GM18511 (cell line): ENCODE measurements around the gene CRAT.

Experiments used
- ATAC-seq: cut with Tn5 transposase; IDR thresholded peaks from one replicate; pipeline ENCODE4 v1.9.1; 2021; ENCODE audit warnings: mild to moderate bottlenecking, moderate library complexity; ENCODE audit not compliant: unreplicated experiment

Gene CRAT

DNA sequence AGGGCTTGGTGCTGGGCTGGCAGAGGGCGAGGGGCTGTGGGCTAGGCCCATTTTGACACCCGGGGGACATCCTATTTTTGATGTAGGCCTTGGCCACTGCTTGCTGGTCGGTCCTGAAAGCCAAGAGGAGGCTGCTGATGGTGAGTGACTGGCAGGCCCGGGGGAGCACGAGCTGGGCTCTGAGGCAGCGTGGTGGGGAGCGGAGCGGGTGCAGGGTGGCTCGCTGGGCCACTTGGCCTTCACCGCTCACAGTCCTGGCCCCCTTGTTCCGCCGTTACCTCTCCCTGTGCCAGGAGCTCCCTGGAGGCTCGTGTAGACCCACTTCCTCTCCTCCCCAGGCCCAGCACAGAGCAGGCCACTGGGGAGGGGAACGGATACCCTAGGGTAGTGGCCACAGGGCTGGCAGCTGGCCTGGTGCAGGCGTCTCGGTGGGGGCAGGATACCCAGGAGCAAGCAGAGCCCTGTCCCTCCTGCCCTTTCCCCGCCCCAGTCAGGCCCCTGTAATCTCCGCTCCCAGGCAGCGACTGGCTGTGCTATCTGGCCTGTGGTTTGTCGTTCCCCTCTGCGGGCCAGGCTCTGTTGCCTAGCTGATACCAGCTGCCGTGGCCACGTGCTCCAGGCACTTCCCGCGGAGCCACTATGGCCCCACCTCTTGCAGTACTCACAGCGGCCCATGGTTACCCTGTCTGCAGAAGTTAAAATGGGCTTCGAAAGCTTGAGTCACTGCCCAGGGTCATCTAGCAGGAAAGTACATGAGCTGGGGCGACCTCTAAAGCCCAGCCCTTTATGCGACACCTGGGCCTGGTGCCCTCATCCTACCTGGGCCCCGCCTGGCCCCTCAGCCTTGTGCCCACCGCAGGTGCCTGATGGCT is 41.4 kb downstream of the CRAT start:
- ATAC-seq, result peak; percentile 68

DNA sequence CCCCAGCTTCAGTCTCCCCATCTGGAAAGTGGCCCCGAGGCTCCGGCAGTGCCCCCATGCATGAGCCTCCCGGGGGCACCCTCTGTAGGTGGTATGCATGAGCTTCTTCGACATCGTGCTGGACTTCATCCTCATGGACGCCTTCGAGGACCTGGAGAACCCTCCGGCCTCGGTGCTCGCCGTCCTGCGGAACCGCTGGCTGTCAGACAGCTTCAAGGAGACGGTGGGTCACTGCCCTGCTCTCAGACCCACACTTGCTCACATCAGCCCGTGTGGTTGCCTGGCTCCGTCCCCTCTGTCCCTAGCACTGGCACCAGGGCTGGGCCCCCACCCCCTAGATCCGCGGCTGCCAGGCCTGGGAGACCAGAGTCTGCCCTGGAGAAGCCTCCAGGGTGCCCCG is 42.5 kb downstream of the CRAT start:
- ATAC-seq, result no peak

DNA sequence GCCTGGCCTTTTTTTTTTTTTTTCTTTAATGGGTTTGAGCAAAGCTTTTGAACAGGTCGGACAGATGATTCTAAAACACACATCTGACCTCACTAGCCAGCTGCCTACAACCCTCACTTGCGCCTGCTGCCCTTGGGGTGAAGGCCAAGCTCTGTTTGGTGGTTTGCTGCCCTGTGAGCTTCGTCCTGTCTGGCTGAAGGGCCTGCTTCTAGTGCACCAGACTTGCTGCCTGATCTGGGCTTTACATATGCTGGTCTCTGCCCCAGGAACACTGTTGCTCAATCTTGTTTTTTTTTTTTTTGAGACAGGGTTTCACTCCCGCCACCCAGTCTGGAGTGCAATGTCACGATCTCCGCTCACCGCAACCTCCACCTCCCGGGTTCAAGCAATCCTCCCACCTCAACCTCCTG is 46.1 kb downstream of the CRAT start:
- ATAC-seq, result no peak

DNA sequence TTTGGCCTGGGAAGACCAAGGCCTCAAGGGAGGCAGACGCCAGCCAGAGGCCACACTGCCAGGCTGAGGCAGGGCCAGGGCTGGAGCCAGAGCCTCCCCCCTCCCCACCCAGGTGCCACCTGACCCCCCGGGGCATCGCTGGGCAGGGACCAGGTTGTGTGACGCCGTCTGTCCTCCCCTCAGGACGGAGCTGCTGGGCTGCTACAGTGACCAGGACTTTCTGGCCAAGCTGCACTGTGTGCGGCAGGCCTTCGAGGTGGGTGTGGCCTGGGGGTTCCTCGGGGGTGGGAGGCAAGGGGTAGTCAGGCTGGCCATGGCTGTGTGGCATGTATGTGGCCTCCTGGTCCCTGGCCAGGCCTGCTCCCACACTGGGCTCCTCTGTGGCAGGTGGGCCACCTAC is 47.5 kb downstream of the CRAT start:
- ATAC-seq, result no peak

DNA sequence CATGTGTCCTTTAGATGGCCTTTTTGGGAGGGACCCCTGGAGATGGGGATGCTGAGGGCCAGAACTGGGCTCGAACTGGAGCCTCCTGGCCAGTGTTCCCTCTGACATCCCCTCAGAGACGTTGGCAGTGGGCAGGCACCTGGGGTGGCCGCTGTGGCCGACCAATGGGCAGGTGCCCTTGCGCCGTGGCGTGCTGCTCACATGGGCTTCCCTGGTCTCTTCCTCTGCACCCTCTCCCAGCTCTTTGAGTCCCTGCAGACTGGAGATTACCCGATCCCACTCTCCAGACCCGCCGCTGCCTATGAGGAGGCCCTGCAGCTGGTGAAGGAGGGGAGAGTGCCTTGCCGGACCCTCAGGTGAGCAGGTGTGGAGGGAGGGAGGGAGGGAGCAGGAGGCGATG is 49.6 kb downstream of the CRAT start:
- no peak for ATAC-seq

DNA sequence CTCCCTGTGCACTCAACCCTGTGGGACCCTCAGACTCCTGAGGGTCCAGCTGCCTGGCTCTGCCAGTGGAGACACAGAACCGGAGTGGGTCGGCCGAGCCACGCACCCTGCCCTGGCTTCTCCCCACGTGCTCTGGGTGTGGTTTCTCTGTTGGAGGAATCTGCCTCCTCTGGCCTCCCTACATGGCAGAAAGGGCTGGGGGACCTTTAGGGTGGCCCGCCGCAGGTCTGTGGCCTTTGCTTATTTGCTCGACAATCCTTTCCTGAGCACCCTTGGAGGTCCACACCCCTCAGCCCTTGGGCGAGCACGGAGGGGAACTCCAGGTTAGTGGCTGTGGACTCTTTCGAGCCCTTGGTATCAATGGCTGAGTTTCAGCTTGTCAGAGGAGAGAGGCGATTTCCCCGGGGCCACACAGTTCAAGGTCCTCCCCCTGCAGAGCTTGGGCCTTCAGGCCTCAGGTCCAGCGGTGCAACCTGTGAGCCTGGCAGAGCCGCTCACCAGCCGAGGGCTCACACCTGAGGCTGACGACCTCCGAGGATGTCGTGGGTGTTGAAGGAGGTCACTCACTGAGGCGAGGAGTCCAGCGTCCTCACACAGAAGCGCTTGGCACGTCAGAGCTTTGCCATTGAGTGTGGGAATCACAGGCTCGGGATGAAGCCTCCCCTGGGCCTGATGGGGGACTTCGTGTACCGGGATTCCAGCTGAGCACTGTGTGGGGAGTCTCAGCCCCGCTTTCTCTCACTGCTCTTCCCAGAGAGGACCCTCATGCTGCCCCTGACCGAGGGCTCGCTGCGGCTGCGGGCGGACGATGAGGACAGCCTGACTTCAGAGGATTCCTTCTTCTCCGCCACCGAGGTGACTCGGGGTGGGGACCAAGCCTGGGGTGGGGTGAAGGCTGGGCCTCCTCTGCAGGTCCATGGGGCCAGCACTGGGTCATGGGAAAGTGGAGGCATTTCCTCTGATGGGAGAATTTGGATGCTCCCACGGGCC is 50.5 kb downstream of the CRAT start:
- ATAC-seq, result no peak

DNA sequence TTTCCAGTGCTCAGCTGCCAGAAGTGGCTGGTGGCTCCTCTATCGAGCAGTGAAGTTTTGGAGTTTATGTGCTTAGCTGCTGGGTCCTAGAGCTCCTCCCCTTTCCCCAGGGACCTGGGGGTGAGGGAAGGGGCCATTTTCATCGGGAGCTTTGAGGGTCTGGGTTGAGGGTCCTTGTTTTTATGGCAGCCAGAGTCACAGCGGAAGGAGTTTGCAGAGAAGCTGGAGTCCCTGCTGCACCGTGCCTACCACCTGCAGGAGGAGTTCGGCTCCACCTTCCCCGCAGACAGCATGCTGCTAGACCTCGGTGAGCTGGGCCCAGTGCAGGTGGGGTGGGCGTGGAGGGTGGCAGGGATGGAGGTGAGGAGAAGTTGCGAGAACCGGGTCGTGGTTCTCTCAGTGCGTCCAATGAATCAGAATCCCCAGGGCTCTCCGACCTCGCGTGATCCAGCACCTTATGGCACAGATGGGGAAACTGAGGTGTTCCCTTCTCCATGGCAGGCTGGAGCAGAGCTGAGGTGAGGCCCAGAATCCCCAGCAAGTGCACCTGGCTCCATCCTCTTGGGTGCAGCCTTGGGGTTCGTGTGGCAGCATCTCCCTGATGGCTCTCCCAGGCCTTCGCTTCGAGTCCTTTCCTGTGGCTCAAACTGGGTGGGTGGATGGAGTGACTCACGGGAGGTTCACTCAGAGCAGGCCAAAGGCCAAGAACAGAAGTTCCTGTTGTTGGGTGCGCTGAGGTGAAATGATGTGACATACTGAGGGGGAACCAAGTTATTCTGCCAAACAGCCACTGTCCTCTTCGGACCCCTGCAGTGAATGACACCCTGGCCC is 51.4 kb downstream of the CRAT start:
- no peak for ATAC-seq

DNA sequence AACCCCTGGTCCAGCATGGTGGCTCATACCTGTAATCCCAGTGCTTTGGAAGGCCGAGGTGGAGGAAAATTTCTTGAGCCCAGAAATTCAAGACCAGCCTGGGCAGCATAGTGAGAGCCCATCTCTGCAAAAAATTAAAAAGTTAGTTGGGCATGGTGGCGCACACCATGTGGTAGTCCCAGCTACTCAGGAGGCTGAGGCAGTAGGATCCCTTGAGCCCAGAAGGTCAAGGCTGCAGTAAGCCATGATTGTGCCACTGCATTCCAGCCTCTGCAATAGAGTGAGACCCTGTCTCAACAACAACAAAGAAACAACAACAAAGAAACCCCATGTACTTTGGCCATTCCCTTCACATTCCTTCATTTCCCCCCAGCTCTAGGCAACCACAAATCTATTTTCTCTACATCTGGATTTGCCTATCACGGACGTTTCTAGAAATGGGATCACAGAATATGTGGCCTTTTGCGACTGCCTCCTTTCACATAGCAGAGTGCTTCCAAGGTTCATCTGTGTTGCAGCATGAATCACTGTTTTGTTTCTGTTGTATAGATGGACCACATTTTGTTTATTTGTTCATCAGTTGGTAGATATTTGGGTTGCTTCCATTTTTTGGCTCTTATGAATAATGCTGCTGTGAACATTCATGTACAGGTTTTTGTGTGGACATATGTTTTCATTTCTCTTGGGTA is 56.3 kb downstream of the CRAT start:
- ATAC-seq, result no peak

DNA sequence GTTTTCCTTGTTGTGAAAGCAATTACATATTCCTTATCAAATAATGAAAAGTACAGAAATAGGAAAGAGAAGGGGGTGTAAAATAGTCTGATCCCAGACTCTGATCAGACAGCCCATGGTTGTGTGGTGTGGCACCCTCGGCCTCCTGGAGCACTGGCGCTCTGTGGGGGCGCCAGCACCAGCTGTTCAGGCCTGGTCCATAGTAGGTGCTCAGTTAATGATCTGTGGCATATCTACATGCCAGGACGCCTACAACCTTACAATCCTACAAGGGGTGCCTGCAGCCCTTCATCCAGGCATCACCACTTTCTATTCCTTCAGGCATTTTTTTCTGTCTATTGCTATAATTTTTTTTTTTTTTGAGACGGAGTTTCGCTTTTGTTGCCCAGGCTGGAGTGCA is 57.6 kb downstream of the CRAT start:
- no peak for ATAC-seq

DNA sequence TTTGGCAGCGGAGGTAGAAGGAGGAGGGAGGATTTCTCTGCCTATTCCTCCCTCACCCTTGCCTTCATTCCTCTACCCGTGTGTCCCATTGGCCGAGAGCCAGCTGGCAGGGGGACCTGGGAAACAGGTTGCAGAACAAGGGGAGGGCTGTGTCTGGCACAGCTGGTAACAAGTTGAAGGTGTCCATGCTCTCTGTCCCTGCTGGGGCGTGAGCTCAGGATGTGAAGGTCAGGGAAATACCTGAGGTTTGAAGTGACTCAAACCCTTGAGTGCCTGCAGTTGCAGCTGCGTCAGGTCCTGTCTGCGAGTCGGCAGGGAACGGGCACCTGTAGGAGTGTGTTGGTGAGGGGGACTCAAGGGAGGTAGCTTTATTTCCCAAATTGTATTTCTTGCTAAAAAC is 58.0 kb downstream of the CRAT start:
- ATAC-seq, result no peak
